Lower leg skin (tissue), 3 donors: ENCODE measurements around the gene PRAME.

Experiments
- POLR2A ChIP-seq, 2 donors: fragments of 450-650 bp; IDR thresholded peaks; one replicate each; pipeline ENCODE4 v1.6.1; 2016 to 2017; ENCODE audit warnings: antibody characterized with exemption in 2 of 2, mild to moderate bottlenecking in 1 of 2, moderate library complexity in 1 of 2
- TF ChIP-seq, protein P1 (sequence below), 3 donors: fragments of 450-650 bp; IDR thresholded peaks; one replicate each; pipeline ENCODE4 v1.5.1; 2016; ENCODE audit warnings: antibody characterized with exemption in 3 of 3, mild to moderate bottlenecking in 3 of 3, moderate library complexity in 2 of 3

DNA sequence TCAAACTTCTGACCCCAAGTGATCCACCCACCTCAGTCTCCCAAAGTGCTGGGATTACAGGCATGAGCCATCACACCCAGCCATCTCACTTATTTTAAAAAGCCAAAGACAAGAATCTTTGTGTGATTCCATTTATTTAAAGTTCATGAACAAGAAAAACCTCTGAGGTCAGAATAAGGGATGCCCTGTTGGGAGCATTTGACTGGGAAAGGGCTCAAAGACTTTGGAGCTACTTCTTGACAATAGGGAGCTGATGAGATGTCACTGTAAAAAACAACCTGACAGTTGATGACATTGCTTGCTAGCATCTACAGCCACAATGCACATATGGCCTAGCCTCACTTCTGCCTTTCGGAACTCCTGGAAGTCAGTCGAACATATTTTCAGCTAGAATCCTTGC, 45.4 kb downstream of the PRAME start:
- TF ChIP-seq POLR2A (IDR thresholded peaks at IDR 0.05) = no peak
- TF ChIP-seq, protein P1, sequence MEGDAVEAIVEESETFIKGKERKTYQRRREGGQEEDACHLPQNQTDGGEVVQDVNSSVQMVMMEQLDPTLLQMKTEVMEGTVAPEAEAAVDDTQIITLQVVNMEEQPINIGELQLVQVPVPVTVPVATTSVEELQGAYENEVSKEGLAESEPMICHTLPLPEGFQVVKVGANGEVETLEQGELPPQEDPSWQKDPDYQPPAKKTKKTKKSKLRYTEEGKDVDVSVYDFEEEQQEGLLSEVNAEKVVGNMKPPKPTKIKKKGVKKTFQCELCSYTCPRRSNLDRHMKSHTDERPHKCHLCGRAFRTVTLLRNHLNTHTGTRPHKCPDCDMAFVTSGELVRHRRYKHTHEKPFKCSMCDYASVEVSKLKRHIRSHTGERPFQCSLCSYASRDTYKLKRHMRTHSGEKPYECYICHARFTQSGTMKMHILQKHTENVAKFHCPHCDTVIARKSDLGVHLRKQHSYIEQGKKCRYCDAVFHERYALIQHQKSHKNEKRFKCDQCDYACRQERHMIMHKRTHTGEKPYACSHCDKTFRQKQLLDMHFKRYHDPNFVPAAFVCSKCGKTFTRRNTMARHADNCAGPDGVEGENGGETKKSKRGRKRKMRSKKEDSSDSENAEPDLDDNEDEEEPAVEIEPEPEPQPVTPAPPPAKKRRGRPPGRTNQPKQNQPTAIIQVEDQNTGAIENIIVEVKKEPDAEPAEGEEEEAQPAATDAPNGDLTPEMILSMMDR (IDR thresholded peaks at IDR 0.05) = no peak
